ENCODE data around the gene PDCD11. TPM values are rescaled to one million over a fixed set of nuclear protein-coding genes. Genes with fewer than 3 reads are reported as not detected.
"Not testable (repeated sequence)": the region's sequence is repeated elsewhere in the genome, so short reads cannot be mapped to it uniquely, and the experiment has no call there.

PDCD11 gene
- total RNA-seq, 1 experiment from 2014 or later, result 60.6 TPM

GRCh38 chr10:103397191-103397825, 882 bp downstream of the PDCD11 start:
- DNase-seq (ENCODE audit: low spot score), result no peak
- in situ Hi-C loops (cut with HindIII; ENCODE audit: low sequenced_read_pairs), result no loop called here

GRCh38 chr10:103413564-103413963, 17.1 kb downstream of the PDCD11 start:
- in situ Hi-C loops (cut with HindIII; ENCODE audit: low sequenced_read_pairs), result no loop called here
- no peak for DNase-seq (ENCODE audit: low spot score)

- in situ Hi-C loops (cut with HindIII; ENCODE audit: low sequenced_read_pairs), result no loop called here
- DNase-seq (ENCODE audit: low spot score), result no peak
These were observed 19.2 kb downstream of the PDCD11 start for GRCh38 chr10:103415581-103415980.

GRCh38 chr10:103416436-103417147, 20.2 kb downstream of the PDCD11 start:
- peak; percentile 88 for DNase-seq (ENCODE audit: low spot score)
- in situ Hi-C loops (cut with HindIII; ENCODE audit: low sequenced_read_pairs), result no loop called here

- in situ Hi-C loops (cut with HindIII; ENCODE audit: low sequenced_read_pairs); DNase-seq (ENCODE audit: low spot score): not testable (repeated sequence)
These were observed 20.7 kb downstream of the PDCD11 start for GRCh38 chr10:103417148-103417469.

GRCh38 chr10:103417601-103418000, 21.2 kb downstream of the PDCD11 start:
- in situ Hi-C loops (cut with HindIII; ENCODE audit: low sequenced_read_pairs), result no loop called here

GRCh38 chr10:103419101-103419500, 22.7 kb downstream of the PDCD11 start:
- in situ Hi-C loops (cut with HindIII; ENCODE audit: low sequenced_read_pairs), result no loop called here
- DNase-seq (ENCODE audit: low spot score), result no peak

More at GRCh38 chr10:103417601-103418000, 21.2 kb downstream of the PDCD11 start:
- peak; percentile 90 for DNase-seq (ENCODE audit: low spot score)

GRCh38 chr10:103423748-103424147, 27.3 kb downstream of the PDCD11 start:
- no peak for DNase-seq (ENCODE audit: low spot score)
- in situ Hi-C loops (cut with HindIII; ENCODE audit: low sequenced_read_pairs), result no loop called here

- DNase-seq (ENCODE audit: low spot score), result no peak
- in situ Hi-C loops (cut with HindIII; ENCODE audit: low sequenced_read_pairs), result no loop called here
These were observed 31.4 kb downstream of the PDCD11 start for GRCh38 chr10:103427866-103428265.

- DNase-seq (ENCODE audit: low spot score), result no peak
- in situ Hi-C loops (cut with HindIII; ENCODE audit: low sequenced_read_pairs), result no loop called here
These were observed 32.7 kb downstream of the PDCD11 start for GRCh38 chr10:103428989-103429643.

- DNase-seq (ENCODE audit: low spot score), result no peak
- in situ Hi-C loops (cut with HindIII; ENCODE audit: low sequenced_read_pairs), result no loop called here
These were observed 33.2 kb downstream of the PDCD11 start for GRCh38 chr10:103429647-103430046.

GRCh38 chr10:103431902-103432301, 35.5 kb downstream of the PDCD11 start:
- in situ Hi-C loops (cut with HindIII; ENCODE audit: low sequenced_read_pairs), result no loop called here
- no peak for DNase-seq (ENCODE audit: low spot score)

GRCh38 chr10:103433858-103434257, 37.4 kb downstream of the PDCD11 start:
- in situ Hi-C loops (cut with HindIII; ENCODE audit: low sequenced_read_pairs), result no loop called here
- DNase-seq (ENCODE audit: low spot score), result no peak

- DNase-seq (ENCODE audit: low spot score), result no peak
- in situ Hi-C loops (cut with HindIII; ENCODE audit: low sequenced_read_pairs), result no loop called here
These were observed 43.4 kb downstream of the PDCD11 start for GRCh38 chr10:103439776-103440175.

- in situ Hi-C loops (cut with HindIII; ENCODE audit: low sequenced_read_pairs), result no loop called here
- DNase-seq (ENCODE audit: low spot score), result no peak
These were observed 44.0 kb downstream of the PDCD11 start for GRCh38 chr10:103440416-103440815.

- DNase-seq (ENCODE audit: low spot score), result no peak
- in situ Hi-C loops (cut with HindIII; ENCODE audit: low sequenced_read_pairs), result no loop called here
These were observed 44.8 kb downstream of the PDCD11 start for GRCh38 chr10:103441206-103441605.

- DNase-seq (ENCODE audit: low spot score), result no peak
- in situ Hi-C loops (cut with HindIII; ENCODE audit: low sequenced_read_pairs), result no loop called here
These were observed 45.2 kb downstream of the PDCD11 start for GRCh38 chr10:103441611-103442010.

- in situ Hi-C loops (cut with HindIII; ENCODE audit: low sequenced_read_pairs), result no loop called here
- no peak for DNase-seq (ENCODE audit: low spot score)
These were observed 45.6 kb downstream of the PDCD11 start for GRCh38 chr10:103442031-103442461.

- DNase-seq (ENCODE audit: low spot score), result no peak
- in situ Hi-C loops (cut with HindIII; ENCODE audit: low sequenced_read_pairs), result no loop called here
These were observed 47.2 kb downstream of the PDCD11 start for GRCh38 chr10:103443475-103444185.

GRCh38 chr10:103444478-103444877, 48.1 kb downstream of the PDCD11 start:
- in situ Hi-C loops (cut with HindIII; ENCODE audit: low sequenced_read_pairs), result no loop called here
- no peak for DNase-seq (ENCODE audit: low spot score)

Data from G401 (cell line).